ENCODE data around the gene SRP54.
"Not testable (repeated sequence)": the region's sequence is repeated elsewhere in the genome, so short reads cannot be mapped to it uniquely, and the experiment has no call there.

Gene SRP54

GRCh38 chr14:35050652-35051051 lies 67.9 kb downstream of the SRP54 start:
- DNase-seq: no peak

GRCh38 chr14:35051796-35052195 lies 69.0 kb downstream of the SRP54 start:
- no peak for DNase-seq

GRCh38 chr14:35052637-35053036 lies 69.8 kb downstream of the SRP54 start:
- no peak for DNase-seq

DNA sequence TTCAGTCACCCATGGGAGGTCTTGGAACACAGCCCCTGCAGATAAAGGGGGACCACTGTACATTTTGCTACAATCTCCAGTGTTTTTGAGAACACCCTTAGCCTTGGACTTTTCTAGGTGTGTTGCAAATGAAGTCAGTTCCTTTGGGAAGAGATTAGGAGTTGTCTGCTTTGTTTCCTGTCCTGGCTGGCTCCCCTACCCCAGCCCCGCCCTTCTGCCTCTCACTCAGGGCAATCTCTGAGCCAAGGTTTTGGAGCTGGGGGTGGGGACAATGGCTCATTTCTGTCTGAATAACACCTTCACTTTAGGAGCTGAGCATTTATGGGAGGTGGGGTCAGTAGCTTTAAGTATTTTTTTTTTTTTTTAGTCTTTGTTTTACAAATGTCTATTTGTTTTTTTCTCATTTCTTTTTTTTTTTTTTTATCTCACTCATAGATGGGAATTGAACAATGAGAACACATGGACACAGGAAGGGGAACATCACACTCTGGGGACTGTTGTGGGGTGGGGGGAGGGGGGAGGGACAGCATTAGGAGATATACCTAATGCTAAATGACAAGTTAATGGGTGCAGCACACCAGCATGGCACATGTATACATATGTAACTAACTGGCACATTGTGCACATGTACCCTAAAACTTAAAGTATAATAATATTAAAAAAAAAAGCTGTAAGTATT lies 78.5 kb downstream of the SRP54 start:
- DNase-seq: not testable (repeated sequence)

GRCh38 chr14:35065731-35066130 lies 82.9 kb downstream of the SRP54 start:
- not testable (repeated sequence) for DNase-seq

DNA sequence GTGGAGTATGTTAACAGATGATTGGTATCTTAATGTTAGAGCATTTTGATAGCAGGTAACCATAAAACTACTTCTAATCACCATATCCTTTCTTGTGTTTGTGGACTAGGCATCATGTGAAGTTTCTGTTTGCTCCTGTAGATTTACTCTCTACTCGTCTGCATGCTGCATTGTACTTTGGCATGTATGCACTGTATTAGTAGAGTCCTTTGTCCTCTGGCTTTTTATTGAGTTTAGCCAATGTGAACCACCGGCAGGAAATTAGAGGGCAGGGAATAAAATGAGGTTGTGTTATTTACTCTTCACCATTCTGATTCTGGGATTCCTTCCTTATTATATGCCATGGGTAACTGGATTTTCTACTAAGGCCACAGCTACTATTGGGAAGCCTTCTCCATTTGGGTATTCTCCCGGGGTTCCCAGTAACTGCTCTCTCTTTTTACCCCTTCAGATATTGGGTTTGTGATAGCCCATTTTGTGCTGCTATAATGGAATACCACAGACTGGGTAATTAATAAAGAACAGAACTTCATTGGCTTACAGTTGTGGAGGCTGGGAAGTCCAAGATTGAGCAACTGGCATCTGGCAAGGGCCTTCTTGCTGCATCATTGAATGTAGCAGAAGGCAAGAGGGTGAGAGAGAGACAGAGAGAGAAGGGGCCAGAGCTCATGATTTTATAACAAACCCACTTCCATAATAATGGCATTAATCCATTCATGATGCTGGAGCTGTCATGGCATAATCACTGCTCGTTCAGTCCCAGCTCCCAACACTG lies 85.6 kb downstream of the SRP54 start:
- no peak for DNase-seq

GRCh38 chr14:35072226-35072625 lies 89.4 kb downstream of the SRP54 start:
- DNase-seq: no peak

DNA sequence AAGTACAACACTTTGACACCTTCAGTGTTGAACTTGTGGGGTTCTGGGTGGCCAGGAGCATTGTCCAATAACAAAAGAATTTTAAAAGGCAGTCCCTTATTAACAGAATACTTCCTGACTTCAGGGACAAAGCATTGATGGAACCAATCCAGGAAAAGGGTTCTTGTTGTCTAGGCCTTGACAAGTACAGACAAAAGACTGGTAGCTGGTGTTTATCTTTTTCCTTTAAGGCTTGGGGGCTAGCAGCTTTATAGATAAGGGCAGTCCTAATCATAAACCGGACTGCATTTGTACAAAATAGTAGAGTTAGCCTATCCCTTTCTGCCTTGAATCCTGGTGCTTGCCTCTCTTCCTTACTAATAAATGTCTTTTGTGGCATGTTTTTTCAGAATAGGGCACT lies 90.7 kb downstream of the SRP54 start:
- DNase-seq: no peak

DNA sequence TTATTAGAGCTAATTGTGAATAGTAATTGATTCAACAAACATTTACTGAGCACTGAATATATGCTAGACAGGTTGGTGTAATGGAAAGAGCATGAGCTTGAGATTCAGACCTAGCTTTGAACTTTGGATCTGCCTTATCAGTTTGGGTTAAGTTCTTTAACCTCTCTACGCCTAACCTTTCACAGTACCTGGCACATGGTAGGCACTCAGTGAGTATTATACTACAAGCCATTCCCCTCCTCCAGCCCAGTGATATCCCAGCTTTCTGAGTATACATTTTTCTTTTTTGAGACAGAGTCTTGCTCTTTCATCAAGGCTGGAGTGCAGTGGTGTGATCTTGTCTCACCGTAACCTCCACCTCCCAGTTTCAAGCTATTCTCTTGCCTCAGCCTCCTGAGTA lies 95.3 kb downstream of the SRP54 start:
- DNase-seq: no peak

Data from stimulated activated CD4-positive, alpha-beta T cell treated with anti-CD3 and anti-CD28 coated beads, Interleukin-15, amount 100 ng/mL, for 24 hours (primary cell).